Nucleus accumbens (tissue), 56 donors: ENCODE measurements around the gene TTF1.
A peak's percentile ranks its signal among the peaks of the same experiment; 100 is the strongest.

Source experiments
- DNase-seq, 56 donors: peaks; one replicate each; lab custom pipeline; 2025; lab: John Stamatoyannopoulos, UW

Gene TTF1, protein sequence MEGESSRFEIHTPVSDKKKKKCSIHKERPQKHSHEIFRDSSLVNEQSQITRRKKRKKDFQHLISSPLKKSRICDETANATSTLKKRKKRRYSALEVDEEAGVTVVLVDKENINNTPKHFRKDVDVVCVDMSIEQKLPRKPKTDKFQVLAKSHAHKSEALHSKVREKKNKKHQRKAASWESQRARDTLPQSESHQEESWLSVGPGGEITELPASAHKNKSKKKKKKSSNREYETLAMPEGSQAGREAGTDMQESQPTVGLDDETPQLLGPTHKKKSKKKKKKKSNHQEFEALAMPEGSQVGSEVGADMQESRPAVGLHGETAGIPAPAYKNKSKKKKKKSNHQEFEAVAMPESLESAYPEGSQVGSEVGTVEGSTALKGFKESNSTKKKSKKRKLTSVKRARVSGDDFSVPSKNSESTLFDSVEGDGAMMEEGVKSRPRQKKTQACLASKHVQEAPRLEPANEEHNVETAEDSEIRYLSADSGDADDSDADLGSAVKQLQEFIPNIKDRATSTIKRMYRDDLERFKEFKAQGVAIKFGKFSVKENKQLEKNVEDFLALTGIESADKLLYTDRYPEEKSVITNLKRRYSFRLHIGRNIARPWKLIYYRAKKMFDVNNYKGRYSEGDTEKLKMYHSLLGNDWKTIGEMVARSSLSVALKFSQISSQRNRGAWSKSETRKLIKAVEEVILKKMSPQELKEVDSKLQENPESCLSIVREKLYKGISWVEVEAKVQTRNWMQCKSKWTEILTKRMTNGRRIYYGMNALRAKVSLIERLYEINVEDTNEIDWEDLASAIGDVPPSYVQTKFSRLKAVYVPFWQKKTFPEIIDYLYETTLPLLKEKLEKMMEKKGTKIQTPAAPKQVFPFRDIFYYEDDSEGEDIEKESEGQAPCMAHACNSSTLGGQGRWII

DNA sequence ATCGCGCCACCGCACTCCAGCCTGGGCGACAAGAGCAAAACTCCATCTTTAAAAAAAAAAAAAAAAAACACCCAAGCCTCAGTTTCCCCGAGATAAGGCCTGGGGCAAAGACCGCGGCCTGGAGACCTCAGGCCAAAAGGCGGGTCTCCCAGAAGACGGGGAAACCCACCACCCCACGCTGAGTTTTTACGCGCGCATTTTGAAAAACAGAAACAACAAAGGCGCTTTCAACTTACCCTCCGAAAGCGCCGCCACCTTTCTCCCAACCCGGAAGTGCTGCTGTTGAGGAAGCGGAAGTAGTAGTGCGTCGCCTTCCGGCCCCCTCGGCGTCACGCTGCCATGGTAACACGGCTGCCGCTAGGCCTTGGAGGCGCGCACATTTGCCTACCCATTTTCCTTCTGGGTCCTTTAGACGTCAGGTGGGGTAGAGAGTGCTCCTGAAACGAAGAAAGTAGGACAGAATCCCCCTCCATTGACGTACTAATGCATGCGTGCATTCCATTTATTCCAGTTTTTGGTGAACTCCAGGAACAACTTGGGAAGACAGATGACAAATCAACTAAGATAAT lies at the start of gene TTF1:
Gene TTF1, minus strand, starts transcription at position 287 of the 569 bp plus-strand sequence. CDS start 4,019 bp downstream, outside the sequence.
- peak; percentile 24 to 93 (median 73) for DNase-seq

DNA sequence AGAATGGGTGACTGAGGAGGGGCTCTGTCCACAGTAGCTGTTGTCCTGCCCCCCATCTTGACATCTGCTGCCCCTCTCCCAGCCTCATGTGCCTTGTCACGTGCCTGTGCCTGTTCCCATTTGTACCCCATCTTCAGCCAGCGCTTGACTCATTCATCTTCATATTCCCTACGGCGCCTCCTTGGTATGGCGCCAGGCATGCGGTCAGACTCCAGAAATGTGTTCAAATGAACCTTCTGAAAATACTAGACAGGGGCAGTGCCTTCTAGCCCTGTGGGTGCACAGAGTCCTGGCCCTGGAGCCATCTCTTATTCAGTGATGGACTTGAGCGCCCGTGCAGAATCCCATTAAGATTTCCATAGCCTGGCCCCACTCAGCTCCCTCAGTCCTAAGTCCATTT lies 49.6 kb upstream of the TTF1 start:
- no peak for DNase-seq

DNA sequence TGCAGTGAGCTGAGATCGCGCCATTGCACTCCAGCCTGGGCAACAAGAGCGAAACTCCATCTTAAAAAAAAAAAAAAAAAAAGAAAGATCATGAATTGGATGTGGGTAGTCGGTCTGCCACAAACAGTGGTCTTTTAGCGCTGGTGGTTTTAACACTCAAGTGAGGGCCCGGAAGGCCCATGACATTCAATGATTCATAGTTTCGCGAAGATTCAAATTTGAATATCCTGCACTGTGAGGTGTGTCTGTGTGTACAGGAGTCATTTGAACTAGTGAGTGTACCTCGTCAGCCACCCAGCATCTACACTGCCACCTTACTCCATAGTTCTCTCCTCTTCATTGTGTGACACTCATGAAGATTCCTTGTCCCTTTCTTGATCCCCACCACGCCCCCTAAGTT lies 44.6 kb upstream of the TTF1 start:
- DNase-seq: no peak

DNA sequence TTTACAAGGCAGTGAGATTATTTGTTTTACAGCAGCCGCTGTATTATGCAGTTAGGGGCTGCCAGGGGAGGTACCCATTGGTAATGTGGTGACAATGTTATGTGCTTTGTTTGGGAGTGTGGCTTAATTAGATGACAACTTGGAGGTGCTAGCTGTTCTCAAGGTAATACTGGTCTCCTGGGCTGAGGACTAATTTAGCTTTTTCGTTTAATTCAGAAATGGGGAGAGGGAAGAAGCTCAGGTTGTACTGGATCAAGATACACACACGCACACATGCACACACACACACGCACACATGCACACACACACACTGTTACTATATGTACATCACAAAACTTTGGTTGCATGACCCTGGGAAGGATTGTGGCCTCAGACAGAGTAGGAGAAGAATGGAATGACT lies 41.3 kb upstream of the TTF1 start:
- no peak for DNase-seq

DNA sequence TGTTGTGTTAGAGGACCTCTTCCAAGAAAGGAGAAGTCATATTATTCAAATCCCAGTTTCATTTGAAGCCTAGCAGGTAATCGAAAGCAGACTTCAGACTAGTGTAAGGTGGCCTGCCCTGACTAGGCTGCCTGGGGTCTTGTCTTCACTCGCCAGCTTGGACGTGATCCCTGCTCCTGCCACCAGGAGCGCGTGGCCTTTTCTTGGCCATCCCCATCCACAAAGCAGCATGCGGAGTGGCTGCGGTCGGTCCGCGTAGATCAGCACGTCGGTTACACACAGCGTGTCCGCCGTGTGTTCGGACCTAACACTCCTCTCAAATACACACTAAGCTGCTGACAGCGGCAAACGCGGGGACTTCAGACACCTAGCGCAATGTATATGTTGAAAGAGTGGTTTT lies 40.7 kb upstream of the TTF1 start:
- no peak for DNase-seq

DNA sequence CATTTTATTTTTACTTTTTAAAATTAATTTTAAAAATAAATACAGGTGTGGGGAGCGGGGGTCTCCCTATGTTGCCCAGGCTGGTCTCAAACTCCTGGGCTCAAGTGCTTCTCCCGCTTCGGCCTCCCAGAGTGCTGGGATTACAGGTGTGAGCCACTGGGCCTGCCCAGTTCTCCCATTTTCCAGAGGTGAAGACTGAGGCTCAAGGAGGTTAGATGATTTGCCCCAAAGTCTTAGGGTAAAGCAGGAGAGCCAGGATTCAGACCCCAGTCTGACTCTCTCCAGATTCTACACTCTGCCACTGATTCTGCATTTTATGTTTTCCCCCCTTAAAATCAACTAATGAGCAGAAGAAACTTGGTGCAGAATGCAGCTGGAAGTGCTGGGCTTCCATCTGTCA lies 40.2 kb upstream of the TTF1 start:
- no peak for DNase-seq

DNA sequence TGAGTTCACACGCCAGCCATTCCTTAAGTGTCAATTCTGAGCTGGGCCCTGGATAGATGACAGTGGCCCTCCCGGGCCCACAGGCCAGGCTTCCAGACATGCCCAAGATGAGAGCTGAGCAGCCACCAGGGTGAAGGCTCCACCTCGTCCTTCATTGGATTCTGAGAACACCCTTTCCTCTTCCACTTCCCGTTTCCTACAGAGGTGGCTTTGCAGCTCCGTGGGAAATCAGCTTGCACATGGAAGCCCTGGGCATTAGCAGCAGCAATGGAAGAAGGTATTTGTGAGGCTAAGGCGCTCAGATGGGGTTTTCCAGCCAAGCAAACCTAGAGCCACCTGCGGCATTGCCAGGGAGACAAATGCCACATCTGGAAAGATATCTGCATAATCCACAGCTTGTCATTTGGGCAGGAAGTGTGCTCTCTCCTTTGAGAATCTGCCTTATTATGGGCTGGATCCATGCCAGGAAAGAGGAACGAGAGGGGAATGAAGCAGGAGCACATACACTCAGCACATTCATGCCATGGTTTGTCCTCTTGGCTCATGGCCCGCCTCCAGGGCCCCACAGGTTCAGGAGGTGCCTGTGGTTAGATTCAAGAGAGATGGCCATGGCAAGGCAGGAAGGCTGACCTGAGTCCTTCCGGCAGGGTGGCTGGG lies 37.4 kb upstream of the TTF1 start:
- DNase-seq: no peak

DNA sequence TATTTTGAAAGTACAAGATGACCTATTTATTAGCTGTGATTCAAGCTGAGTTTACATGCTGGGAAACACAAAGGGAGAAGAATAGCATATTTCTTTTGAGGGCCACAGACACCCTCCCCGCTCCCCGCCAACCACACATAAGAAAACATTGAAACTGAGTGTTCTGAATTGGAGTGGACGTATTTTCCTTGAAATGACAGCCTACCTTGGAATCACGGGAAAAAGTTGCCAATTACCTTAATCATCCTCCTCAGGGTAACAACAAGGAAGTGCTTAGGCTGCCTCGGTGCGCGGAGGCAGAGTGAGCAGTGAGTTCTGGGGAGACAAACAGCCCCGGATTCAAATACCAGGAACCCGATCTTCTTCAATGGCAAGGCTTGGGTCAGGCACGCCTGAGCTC lies 34.8 kb upstream of the TTF1 start:
- no peak for DNase-seq

DNA sequence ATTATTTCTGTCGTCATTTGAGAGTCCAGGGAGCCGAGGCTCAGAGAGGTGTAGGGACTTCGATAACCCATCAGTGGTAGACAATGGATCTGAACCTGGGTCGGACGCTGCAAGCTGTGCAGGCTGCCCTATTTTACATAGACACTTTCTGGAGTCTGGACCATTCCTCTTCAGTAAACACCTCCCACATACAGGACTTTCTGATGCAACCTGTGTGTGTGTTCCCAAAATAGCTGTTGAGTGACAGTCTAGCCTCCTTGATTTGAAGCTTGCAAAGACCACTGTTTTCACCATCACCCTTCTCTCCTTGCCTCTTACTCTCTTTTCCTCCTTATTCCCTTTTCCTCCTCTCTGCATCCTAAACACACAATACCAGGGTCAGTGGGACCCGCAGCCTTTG lies 34.1 kb upstream of the TTF1 start:
- no peak for DNase-seq

DNA sequence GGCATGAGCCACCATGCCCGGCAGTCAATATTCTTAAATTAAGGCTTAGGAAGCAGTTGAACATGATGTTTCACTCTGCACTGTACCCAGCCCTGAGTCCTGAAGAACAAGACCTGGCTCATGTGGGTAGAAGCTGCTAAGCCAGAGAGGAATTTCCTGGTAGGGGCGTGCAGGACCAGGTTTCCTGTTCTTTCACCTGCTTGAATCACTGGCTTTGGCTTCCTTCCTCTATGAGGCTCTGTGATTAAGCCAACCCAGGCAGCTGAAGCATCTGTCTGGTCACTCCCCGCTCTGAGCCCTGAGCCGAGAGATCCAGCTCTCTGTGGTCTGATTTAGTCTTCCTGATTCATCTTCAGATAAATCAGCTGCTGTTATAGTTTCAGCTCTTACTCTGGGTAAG lies 32.5 kb upstream of the TTF1 start:
- no peak for DNase-seq

DNA sequence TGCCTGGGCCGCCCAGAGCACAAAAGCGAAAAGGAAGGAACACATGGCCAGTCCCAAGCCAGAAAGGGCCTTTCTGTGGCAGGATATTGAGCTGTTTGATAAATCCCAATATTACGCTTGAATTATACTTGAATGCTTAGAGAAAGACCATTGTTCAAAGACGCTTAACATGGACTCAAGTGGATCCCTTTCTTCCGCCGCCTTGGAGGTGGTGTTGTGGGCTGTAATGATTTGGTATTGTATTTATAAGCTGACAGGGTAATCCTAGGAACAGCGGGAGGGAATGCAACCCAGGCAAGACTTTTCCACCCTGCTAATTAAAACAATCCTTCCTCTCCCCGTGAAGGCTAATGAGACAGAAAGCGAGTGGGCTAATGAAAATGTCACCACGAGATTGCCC lies 28.2 kb upstream of the TTF1 start:
- no peak for DNase-seq

DNA sequence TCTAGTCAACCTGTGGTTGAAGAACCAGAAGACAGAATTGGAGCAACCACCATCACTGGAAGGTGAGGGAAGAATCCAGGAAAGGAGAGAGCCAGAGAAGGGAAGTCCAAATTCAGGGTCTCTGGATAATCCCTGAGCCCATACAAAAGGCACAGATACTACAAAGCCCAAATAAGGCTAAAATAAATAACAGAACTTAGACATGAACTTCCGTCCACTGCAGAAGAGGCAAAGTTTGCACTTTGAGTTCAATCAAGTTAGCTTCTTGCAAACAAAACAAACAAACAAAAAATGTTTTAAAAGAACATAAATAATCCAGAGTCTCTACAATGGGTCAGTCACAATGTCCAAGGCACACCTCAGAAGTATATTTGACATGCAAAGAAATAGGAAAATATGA lies 24.4 kb upstream of the TTF1 start:
- DNase-seq: no peak

DNA sequence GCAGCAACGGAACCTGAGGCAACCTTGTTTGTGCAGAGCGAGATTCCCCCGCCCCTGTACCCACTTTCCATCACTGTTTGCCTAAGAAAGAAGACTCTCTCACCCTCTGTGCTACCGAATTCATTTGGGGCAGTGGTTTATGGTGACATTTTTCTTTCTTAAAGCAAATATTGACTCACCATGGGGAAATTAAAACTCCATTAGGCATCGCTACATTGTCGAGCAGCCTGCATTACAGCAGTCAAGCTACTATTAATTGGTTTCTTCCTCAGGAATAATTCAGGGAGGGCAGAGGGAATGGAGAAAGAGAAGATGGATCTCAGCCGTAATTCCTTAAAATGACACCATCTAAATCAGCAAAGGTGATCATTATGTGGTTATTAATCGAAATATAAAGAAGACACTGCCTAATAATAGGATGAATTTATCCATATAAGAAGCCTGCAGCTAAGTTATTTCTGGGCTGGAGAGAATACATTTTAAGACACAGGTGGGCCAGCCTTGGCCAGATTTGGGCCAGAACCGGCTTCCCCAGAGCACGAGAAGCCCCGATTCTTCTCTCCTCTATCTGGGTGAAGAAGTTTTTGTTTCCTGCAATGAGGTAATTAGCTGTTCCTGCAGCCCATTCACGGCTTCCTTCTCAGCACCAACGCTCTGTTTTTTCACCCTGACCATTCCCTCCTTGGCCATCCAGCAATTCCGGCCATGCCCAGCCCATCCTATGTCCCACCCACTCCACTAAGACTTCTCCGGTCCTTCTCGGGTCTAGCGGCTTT lies 20.2 kb upstream of the TTF1 start:
- no peak for DNase-seq

DNA sequence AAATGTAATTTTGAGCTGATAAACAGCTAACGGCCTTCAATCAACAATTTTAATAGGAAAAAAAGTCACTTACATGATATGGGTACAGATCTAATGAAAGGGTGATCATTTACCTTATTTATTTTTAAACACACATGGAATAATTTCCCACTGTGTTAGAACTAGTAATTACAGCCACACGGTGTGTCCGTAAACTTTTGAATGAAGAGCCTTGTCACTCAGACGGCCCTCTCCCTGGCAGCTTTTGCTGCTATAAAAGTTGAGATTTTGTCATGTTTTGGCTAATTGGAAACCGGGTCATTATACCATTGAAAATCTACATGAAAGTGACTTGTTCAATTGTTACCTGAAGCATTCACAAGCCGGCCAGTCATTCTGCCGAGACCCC lies 19.0 kb upstream of the TTF1 start:
- DNase-seq: no peak

DNA sequence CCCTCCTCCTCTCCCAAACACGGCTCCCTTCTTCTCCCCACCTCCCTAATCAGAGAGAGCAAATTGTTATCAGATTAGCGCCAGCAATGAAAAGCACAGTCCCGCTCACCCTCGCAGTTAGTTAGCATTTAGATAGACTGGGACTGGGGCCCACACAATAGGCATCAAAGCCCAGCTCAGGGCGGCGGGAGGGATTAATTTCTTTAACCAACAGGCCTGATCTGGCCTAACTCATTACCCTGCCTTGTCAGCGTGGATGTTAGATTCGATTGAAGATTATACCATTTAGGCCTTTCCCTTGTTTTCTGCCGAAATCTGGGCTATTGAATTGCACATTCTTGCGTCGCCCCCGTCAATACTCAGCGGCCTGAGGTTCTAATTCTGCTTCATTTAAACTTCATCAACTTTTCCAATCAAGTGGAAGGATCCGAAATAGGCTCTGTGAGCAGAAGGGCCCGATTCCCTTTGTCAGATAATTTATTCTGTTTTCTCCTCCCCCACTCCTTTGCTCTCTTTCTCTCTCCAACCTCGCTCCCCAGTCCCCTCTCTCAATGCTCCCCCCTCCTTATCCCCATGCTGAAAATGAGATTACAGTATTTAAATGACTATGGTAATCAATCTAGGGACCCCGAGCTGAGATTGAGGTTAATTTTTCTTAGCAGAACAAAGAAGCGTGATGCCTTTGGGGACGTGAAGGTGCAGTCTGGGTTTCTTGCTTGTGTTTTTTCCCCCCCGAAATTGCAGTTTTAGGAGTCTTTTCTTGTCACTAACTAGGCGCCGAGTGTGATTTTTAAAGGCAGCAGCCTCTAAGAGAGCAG lies 18.4 kb upstream of the TTF1 start:
- no peak for DNase-seq

DNA sequence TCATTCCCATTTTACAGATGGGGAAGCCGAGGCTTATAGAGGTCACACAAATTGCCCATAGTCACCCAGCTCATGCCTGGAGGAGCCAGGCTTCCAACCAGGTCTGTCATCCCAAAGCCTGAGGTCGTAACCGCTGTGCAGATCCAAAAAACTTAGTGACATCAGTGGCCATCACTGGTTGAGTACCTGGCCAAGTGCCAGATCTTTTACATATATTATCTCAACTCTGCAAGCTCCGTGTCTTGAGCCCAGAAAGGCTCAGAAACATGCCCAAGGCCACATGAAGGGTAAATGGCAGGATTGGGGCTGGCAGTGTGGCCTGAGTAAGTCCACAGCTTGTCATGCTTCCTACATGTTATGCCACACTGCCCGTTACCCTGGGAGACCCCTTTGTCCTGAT lies 16.9 kb upstream of the TTF1 start:
- no peak for DNase-seq

DNA sequence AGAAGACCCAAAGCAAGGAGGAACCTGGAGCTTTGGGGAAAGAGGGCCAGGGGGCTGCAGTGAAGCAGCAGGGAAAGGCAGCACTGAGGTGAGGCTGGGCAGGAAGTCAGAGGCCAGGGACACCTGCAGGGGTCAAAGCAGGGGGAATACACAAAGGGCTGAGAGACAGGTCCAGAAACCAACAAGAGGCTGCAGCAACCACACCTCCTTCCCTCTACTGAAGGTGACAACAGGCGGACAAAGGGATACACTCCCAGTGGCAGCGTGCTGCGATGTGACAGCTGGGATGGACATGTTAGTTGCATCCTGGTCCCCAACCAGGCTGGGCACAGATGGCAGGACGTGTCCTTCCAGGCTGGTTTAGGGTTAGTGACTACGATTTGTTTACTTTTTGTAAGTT lies 15.9 kb upstream of the TTF1 start:
- DNase-seq: no peak

DNA sequence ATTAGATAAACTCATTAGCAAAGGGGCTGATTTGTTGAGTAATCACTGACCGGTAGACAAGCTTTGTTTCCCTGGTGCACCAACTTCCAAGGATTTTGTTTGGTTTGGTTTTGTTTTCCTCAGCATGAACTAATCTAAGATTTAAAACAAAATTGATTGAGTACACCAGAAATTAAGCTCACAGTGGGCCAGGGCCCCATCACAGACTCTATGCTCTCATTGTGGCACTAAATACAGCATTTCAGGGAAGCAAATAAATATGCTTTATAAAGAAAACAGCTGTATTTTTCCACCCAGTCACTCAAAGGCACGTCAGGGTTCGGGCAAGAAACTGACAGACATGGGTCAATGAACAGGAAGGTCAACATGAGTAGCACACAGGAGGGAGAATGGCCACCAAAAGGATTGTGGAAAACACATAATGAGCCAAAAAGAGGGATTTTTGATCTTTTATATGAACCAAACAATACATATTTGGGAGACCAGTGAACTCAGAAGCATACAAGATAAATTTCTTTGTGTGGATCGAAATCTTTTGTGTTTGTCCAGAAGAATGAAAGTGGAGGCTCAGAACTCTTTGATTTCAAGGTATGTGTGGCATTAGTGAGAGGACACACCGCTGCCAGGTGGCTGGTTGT lies 12.2 kb upstream of the TTF1 start:
- no peak for DNase-seq

DNA sequence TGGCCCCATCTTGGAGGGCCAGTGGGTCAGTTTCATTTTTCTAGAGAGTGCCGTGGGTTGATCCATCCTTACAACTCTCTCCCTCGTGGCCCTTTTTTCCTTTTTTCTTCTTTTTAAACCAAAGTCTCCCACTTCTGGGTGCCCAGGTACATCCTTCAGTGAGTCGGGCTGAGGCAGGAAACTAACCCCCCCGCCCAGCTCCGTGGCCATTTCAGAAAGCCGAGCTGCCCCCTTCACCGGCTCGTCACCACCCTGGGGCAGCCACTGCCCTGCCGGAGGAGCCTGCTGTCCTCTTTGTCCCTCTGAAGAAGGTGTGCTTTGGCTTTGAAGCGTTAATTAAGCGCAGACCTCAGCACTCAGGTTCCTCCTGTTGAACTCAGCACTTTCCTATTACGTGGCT lies 8.5 kb upstream of the TTF1 start:
- DNase-seq: no peak
